8988T (cell line): ENCODE measurements around the gene MALT1.

Experiments used
- DNase-seq: peaks from one replicate; pipeline ENCODE4 v3.0.0; 2011

Gene MALT1

DNA sequence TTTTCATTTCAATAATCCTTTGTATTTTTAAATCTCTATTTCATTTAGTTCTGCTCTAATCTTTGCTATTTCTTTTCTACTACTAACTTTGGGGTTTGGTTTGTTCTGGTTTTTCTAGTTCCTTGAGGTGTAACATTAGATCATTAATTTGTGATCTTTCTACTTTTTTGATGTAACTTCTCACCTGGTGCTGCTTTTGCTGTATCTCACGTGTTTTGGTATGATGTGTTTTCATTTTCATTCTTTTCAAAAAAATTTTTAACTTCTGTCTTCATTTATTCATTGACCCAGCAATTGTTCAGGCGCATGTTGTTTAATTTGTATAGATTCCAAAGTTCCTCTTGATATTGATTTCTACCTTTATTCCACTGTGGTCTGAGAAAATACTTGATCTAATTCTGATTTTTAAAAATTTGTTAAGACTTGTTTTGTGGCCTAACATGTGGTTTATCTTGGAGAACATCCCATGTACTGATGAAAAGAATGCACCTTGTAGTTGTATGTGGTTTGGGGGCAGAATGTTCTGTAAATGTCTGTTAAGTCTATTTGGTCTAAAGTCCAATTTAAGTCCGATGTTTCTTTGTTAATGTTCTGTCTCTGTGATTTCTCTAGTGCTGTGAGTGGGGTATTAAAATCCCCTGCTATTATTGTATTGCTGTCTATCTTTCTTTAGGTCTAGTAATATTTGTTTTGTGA lies 17.3 kb upstream of the MALT1 start:
- DNase-seq, result no peak

DNA sequence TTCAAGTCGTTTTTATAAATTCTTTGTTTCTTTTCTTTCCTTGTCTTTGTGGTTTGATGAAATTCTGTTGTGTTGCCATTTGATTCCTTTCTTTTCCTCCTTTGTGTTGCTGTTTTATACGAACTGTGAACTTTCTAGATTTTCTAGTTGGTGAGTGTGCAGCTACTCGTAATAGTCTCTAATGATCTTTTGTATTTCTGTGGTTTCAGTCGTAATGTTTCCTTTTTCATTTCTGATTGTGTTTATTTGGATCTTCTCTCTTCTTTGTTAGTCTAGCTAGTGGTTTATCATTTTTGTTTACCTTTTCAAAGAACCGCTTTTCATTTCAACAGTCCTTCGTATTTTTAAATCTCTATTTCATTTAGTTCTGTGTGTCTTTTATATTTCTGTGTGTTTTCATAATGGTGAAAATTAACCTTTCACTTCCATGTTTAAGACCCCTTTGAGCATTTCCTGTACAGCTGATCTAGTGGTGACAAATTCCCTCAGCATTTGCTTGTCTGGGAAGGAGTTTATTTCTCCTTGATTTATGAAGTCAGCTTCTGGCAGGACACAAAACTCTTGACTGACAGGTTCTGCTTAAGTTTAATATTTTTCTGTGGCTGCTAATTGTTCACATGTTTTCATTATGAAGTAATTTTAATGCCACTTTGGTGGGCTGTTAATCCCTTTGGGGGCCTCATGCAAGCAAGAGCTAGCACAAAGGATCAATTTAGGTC lies 16.2 kb upstream of the MALT1 start:
- no peak for DNase-seq

DNA sequence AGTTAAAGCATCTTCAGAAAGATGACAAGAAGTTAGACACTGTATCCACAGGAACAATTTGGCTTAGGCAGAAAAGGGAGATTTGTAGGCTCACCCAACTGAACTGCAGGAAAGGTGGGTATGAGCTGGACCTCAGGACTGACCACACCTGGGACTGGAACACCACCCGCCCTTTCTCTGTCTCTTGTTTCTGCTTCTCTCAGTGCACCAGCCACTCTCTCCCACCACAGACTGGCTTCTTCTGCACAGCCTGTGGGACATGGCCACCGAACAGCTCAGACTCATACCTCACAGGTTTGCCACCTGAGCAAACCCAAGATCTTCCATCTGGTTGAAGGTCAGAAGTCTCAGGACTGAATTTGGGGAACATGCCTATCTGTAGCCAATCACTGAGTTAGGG lies 14.2 kb upstream of the MALT1 start:
- no peak for DNase-seq

DNA sequence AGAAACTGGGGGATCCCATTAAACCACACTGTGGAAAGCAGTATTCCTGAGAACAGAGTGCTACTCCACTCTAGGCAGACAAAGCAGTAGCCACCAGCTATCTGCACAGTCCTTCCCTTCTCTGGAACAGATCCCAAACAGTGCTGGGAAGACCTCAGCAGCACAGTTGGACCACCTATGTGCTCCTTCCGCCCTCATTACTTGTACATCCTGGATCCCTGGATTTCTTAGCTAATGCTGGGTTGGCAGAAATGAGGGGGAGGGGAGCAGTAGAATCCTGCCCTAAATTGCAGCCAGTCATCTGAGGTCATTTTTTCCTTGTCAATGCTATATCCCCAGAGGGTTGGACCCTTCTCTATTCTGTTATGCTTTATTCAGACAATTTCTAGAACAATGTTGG lies 13.8 kb upstream of the MALT1 start:
- DNase-seq, result no peak

DNA sequence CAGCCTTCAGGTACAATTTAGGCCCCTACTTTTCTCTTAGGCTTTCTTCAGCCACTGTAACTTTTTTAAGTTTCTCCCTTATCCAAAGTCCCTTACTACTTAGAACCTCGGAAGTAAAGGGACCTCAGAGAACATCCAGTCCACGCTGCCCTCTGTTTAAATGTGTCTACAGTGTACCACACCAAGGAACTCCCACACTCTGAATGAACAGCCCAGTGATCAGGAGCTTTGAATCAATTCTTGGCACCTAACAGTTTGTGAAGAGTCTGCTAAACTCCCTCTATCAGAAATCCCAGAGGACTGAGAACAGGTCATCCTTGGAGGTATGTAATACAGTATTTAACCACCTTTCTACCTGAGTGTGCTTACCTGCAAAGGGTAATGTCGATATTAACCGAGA lies 11.6 kb upstream of the MALT1 start:
- no peak for DNase-seq

DNA sequence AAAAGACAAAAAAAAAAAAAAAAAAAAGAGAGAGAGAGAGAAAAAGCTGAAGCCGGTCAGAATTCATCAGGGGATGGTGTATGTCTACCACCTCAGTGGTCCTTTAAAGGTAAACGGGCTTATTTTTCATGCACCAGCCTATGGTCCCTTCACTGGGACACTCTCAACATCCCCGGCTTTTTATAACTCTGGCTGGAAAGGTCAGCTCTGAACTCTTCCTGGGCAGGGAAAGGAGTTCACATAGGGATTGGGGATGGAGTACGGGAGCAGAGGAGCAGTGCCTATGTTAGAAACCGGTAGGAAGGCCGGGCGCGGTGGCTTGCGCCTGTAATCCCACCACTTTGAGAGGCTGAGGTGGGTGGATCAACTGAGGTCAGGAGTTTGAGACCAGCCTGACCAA lies 10.3 kb upstream of the MALT1 start:
- DNase-seq, result no peak

DNA sequence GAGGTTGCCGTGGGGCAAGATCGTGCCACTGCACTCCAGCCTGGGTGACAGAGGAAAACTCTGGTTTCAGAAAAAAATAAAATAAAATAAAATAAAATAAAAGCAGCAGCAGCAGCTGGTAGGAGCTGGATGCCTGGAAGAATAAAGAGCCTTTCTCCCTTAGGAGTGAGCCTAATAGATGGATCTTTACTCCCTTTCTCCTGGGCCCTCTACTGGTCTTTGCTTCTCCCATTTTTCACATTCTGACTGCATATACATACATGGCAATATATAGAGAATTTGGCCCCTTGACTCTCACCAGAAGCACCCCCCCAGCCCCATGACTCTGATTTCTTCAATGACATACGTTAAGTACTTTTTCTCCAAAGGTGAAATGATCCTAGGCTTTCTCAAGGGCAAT lies 9.8 kb upstream of the MALT1 start:
- no peak for DNase-seq

DNA sequence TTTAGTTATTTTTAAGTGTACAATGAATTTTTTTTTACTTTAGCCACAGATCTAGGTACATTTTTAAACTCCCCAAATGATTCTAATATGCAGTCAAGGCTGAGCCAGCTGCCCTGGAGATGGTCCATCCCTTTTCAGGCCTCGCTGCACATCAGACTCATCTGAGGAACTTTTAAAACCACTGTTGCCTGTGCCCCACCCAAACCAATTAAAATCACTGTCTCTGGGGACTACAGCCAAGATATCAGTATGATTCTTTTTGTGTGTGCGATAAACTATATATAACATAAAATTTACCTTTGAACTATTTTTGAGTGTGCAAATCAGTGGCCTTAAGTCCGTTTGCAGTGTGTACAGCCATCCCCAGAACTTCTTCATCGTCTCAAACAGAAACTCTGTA lies 9.1 kb upstream of the MALT1 start:
- no peak for DNase-seq

DNA sequence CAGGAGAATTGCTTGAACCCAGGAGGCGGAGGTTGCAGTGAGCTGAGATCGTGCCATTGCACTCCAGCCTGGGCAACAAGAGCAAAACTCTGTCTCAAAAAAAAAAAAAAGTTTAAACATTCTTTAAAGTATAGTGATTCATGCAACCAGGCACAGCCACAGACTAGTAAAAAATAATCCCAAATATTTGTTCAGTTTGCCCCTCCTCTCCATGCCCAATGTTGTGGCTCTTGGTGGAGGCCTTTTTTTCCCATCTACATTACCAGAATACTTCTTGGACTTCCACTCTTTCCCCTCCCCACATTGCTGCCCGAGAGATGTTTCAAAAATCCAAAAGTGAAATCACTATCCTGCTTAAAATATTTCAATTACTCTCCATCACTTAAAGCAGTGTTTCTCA lies 5.1 kb upstream of the MALT1 start:
- DNase-seq, result no peak

DNA sequence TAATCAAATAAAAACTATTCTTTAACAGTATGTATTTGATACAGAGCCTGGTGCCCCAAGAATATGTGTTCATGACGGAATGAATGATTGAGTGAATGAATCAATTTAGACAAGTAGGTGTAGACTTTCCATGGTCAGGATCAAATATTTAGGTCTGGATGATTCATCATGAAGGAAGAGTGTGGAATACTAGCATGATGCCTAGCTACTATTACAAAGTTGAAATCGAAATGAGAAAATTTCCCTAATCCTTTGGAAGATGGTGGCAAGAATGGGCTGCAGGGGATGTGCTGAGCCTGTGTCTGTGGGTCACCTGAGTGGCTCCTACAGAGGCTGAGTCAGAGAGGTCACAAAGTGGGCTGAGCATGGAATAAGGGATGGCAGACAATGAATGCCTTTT lies 3.1 kb upstream of the MALT1 start:
- DNase-seq, result no peak

DNA sequence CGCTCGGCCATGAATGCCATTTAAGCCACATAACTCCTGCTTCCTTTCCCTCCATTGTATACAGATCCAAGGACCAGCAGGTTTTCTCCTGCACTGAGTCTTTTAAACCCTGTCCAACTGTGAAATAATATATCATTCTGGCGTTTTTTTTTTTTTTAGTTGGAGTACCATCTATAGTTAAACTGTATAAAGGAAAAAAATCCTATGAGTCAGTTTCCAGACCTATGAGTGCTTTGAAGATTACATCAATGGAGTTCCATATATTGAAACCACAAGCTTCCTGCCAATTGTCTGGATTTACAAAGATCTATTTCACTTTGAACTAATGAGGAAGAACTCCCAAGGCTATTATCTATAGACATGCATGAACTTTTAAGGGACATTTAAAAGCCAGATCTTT lies 2.4 kb upstream of the MALT1 start:
- no peak for DNase-seq

DNA sequence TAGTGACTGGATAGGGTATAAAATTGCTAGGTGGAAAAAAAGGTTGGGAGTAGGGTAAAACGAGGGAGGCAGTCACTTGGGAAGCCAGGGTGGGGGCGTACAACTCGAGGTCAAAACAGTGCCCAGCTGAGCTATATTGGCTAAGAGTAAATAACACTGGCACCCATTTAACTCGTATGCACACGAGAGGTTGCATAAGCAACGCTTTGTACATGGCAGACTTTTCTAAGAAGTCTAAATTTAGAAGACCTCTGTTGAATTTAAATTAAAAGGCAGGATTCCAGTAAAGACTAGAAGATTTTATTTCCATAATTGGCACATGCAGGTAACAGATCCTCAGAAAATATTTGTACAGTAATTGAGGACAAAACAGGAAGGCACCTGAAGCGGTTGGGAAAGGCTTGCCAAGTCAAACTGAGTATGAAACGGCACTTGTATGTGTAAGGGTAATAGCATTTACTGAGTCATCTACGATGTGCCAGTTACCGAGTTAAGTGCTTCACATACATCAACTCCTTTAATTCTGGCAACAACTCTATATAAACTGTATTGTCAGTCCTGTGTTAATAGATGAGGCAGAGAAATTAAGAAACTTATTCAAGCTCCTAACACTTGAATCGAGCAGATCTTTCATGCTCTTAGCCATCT lies 1.4 kb upstream of the MALT1 start:
- no peak for DNase-seq

DNA sequence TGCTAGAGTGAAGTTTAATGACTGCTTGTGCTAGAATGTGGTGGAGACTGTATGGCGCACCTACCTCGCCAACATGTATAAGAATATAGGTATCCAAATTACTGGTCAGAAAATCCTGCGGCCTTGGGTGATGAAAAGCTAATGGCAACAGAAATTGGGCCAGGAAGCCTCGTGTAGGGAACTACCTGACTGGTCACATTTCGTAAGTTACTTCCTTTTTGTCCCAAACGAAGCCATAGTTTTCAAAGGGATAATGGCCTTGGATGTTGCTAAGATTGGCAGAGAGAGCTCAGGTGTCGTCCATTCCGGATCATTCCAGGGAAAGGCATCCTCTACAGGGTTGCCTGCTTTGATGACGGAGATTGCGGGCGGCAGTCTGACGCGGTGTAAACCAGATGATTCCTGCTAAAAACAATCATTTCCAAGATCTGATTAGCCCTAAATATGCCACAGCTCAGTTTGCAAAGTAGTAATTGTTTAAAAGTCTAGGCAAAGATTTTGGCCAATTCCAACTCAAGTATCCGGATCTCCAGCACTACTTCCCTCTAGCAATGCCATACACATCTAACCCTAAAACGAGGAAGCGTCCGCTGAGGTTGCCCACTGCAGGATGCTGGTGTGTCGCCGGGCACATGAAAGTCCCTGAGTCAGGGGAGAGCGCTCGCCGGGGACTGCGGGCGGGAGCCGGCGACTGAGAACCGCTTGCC lies 708 bp upstream of the MALT1 start:
- DNase-seq, result no peak

DNA sequence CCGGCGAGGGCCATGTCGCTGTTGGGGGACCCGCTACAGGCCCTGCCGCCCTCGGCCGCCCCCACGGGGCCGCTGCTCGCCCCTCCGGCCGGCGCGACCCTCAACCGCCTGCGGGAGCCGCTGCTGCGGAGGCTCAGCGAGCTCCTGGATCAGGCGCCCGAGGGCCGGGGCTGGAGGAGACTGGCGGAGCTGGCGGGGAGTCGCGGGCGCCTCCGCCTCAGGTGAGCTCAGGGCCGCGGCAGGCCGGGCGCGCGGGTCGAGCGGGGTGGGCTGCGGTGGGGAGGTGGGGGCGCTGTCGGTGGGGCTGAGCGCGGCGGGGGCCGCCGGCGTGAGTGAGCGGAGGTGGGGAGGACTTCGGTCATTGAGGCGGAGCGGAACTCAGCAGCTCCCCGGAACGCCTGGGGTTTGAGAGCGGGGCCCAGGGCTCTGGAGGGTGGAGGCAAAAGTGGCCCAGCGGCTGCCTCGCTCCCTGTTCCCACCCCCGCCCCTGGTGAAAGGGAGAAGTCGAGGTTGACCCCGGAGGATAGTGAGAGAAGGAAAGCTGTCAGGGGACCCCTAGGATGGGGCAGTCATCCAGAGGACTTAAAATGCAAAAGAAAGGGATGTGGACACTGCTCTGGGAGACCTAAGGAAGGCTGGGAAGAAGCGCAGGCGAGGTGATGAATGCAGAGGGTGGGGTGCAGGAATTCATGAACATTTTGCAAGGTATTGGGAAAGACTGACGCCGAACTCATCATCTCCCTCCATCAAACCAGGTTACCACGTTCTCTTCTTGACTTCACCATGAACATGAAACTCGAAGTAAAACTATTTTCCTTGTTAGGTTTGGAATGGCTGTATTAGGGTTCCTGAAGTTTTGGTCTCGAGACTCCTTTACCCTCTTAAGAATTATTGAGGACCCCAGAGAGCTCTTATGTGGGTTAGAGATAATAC lies 633 bp downstream of the MALT1 start:
- DNase-seq, result no peak

DNA sequence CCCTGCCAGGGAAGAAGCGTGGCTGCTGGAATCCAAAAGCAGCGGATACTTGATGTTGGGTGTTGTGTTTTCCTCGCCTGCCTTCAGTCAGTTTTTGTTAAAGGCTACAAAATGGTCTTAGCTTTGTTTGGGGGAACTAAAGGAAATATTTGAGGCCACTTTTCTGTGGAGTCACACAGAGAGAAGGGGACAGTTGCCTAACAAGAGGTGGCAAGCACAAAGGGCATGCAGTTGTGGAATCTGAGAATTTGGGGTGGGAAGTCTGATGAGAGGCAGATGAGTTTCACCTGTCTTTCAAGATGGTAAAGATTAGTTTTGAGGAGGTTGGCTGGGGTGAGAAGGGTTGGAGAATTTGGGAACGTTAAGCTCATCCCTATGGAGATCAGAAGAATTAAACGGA lies 2.9 kb downstream of the MALT1 start:
- DNase-seq, result no peak

DNA sequence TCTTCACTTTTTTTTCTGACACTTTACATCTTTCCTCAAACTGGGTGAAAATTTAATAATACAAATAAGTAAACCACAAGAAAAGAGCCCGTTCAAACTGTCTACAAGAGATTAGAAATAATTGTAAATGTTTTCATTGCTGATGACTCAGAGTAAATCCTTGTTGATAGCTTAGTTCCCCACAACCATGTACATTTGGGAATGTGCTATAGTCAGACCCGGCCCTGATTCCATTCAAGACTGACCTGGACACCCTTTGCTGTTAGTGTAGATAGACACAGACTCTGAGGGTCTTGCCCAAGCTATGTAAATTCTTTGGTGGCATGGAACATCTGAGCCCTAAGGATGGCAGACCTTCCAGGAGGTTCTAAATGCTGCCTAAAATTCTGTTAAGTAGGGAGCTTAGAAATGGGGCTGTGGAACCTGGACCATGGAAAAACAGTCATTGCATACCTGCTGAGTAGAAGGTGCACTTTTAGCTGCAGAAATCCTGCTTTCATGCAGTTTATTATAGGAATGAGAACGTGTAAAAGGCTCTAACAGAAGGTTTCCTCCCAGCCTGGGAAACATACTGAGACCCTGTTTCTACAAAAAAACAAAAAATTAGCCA lies 3.7 kb downstream of the MALT1 start:
- DNase-seq, result no peak

DNA sequence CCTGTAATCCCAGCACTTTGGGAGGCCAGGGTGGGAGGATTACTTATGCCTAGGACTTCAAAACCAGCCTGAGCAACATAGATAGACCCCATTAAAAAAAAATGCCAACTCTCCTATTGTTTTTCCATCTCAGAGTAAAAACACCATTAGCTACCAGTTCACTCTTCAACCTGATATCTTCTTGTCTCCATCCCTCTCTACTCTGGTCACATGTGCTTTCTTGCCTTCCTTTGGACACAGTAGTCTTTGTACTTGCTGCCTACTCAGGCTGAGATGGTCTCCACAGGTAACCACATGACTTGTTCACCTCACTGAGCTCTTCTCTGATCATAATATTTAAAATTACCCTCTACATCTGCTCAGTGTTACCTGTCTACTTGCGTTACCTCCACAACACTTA lies 5.0 kb downstream of the MALT1 start:
- DNase-seq, result no peak

DNA sequence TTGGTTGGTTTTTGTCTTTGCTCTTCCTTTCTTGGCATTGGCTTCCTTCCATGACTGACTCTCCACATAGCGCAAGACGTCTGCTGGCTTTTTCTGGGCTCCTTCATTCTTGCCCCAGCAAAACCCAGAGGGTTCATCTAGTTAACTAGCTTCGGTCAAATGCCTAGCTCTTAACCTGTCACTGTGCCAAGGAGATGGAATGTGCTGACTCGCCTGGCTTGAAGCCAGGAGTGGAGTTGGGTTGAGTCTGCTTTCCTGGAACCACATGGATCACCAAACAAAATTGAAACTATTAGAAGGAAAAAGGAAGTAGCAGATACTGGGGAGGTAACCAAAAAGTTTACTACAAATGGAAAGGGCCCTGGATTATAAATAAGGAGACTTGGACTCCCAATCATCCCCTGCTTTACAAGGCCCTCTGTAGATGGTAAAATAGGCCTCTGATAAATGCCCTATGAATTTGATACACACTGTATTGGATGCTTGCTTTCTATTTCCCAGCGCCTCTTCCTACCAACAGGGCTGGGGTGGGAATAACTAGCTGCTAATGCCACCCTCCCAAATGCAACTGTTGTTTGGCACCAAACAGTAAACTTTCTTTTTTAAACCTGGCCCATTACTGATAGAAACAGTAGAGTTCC lies 11.3 kb downstream of the MALT1 start:
- no peak for DNase-seq

DNA sequence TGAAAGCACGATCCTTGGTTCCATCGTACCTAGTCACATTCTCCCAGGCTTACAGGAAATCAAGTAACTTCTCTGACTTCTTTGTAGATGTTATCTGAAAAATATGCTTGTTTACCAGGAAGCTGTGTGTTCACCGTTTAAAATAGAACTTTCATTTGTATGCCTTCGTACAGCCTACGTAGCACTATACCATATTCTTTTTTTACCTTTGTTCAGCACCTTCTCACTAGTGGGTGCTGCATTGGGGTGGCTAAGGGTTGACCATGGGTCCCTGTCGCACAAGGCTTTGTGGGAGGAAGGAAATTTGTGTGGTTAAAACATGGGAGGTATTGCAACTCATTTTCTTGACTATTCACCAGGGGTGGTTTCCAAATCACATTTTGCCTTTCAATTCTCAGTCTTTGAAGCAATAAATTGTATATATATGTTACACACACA lies 16.6 kb downstream of the MALT1 start:
- no peak for DNase-seq

DNA sequence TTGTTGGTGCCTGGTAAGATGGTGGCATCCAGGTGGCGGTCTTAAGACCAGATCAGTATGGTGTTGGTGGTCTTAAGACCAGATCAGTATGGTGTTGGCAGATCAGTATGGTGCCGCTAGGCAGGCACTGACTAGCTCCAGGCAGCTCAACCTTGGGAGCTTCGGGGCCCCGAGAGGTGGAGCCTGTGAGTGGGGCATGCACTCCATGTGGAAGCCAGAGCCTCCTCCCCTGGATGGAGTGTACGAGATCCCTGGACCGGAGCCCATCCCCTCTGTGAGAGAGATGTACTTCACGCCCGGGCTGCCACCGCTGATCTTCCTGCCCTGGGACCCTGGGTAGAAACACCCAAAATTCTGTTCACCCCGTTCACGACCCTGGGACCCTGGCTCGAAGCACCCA lies 19.0 kb downstream of the MALT1 start:
- no peak for DNase-seq

DNA sequence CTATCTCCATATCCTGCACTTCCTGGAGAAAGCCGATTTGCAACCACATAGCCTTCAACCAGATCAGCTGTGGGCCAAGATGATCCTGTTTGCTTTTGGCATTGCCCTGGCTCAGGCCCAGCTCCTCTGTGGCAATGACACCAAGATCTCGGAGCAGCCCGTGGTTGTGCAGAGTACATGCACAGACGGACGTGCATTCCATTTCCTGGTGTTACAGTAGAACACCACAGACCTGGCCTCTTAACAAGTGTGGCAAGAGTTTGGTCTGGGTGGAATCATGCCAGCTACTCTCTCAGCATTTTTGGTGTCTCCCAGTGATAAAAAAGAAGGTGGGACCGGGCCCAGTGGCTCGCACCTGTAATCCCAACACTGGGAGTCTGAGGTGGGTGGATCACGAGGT lies 20.0 kb downstream of the MALT1 start:
- no peak for DNase-seq
